K562 (cell line): ENCODE measurements around the gene ABT1. TPM values are rescaled to one million over a fixed set of nuclear protein-coding genes. Genes with fewer than 3 reads are reported as not detected.

Experiments used
- ATAC-seq: fragments of 200-7000 bp; cut with Tn5 transposase; 3 replicates; pipeline ENCODE4 v1.9.1; 2020; ENCODE audit warnings: moderate library complexity
- BruUV-seq: library from RNA; stranded (reverse); fragments of 400-500 nt; replicated peaks from 2 replicates; lab custom pipeline; 2021; lab: Mats Ljungman, UMichigan
- CTCF ChIA-PET: fragments of 300-600 bp; formaldehyde crosslinking; extraction: SDS; loops from one replicate; lab custom pipeline; 2021; ENCODE audit warnings: low intra/inter-chr PET ratio; lab: Yijun Ruan, JAX
- POLR2A ChIA-PET: fragments of 300-600, 350-650 bp; sonication (Branson Sonifier 250); formaldehyde crosslinking; extraction: SDS; loops from one replicate; lab custom pipeline; 2021; ENCODE audit warnings: antibody characterized with exemption, inconsistent platforms; lab: Yijun Ruan, JAX
- DNase-seq, 4 experiments: peaks; one replicate each; pipeline versions ENCODE4 v3.0.0 to v3.0.0-alpha.2; 2011 to 2018; ENCODE audit warnings: low spot score in 3 of 4, mixed read lengths in 3 of 4; ENCODE audit errors: extremely low read depth in 1 of 4
- FAIRE-seq: peaks from 2 replicates; lab custom pipeline; 2011; peaks lifted over from hg19 to GRCh38; lab: Jason Lieb, UNC
- H2AFZ ChIP-seq: 2 replicates; pipeline ENCODE4 v1.6.0; 2011; ENCODE audit warnings: low read depth, low read length, control low read depth, inconsistent platforms
- H3K27ac ChIP-seq: fragments of 200-600 bp; 3 replicates; pipeline ENCODE4 v1.8.0; 2011; ENCODE audit warnings: low read depth, mild to moderate bottlenecking, control low read depth, inconsistent platforms, low read length, moderate library complexity, mixed read lengths; ENCODE audit errors: extremely low read depth
- H3K27me3 ChIP-seq, 2 experiments: fragments of 300-600 bp in 1 of 2; 2 replicates in 1 of 2; 3 replicates in 1 of 2; pipeline versions ENCODE4 v1.6.0 to v1.8.0; 2011; ENCODE audit warnings: inconsistent platforms in 2 of 2, low read length in 2 of 2, mild to moderate bottlenecking in 1 of 2, mixed read lengths in 1 of 2, moderate library complexity in 1 of 2; ENCODE audit not compliant: control insufficient read depth in 2 of 2, insufficient read depth in 2 of 2
- H3K36me3 ChIP-seq: fragments of 300-600 bp; 3 replicates; pipeline ENCODE4 v1.8.0; 2011; ENCODE audit warnings: mild to moderate bottlenecking, low read length, inconsistent platforms; ENCODE audit not compliant: control insufficient read depth, insufficient read depth
- H3K4me1 ChIP-seq, 2 experiments: fragments of 200-600 bp in 1 of 2; replicated peaks in 1 of 2; 2 replicates in 1 of 2; 3 replicates in 1 of 2; pipeline versions ENCODE4 v1.5.1 to v1.8.0; 2011; ENCODE audit warnings: inconsistent platforms in 2 of 2, low read length in 2 of 2, mild to moderate bottlenecking in 1 of 2, mixed read lengths in 1 of 2, moderate library complexity in 1 of 2; ENCODE audit not compliant: control insufficient read depth in 2 of 2, insufficient read depth in 2 of 2
- H3K4me2 ChIP-seq: 2 replicates; pipeline ENCODE4 v1.6.1; 2011; ENCODE audit warnings: low read length, control low read depth, inconsistent platforms, mixed read lengths; ENCODE audit not compliant: insufficient read depth
- H3K4me3 ChIP-seq: fragments of 200-600 bp; sonication (generic), shearing (Covaris generic); 2 replicates; pipeline ENCODE4 v1.5.1; 2016; ENCODE audit warnings: control low read depth, inconsistent platforms
- H3K79me2 ChIP-seq: fragments of 200-600 bp; 3 replicates; pipeline ENCODE4 v1.8.0; 2011; ENCODE audit warnings: low read length, inconsistent platforms; ENCODE audit not compliant: control insufficient read depth, insufficient read depth
- H3K9ac ChIP-seq, 2 experiments: 2 replicates each; pipeline versions ENCODE4 v1.6.0 to v1.6.1; 2011; ENCODE audit warnings: low read depth in 2 of 2, low read length in 2 of 2, control low read depth in 1 of 2, inconsistent platforms in 1 of 2, mild to moderate bottlenecking in 1 of 2, mixed read lengths in 1 of 2; ENCODE audit not compliant: insufficient read depth in 1 of 2
- H3K9me1 ChIP-seq: one replicate; pipeline ENCODE4 v1.6.0; 2011; ENCODE audit warnings: inconsistent platforms, mild to moderate bottlenecking, low read length, moderate library complexity; ENCODE audit not compliant: control insufficient read depth, insufficient read depth
- H3K9me3 ChIP-seq: replicated peaks from 2 replicates; pipeline ENCODE4 v1.5.1; 2011; ENCODE audit warnings: low read depth, low read length, inconsistent platforms; ENCODE audit not compliant: control insufficient read depth, insufficient read depth
- H4K20me1 ChIP-seq: replicated peaks from 2 replicates; pipeline ENCODE4 v1.6.1; 2011; ENCODE audit warnings: low read length, inconsistent platforms, mixed read lengths; ENCODE audit not compliant: control insufficient read depth, insufficient read depth
- CEBPB ChIP-seq: fragments of 450-650 bp; IDR thresholded peaks from 2 replicates; pipeline ENCODE4 v1.6.1; 2016; ENCODE audit warnings: missing genetic modification characterization, missing compliant biosample characterization
- CEBPG ChIP-seq, 3 experiments: fragments of 200-800 bp in 1 of 3; sonication (Bioruptor generic) in 1 of 3; sonication (generic) in 1 of 3; formaldehyde crosslinking in 1 of 3; IDR thresholded peaks in 2 of 3; conservative IDR thresholded peaks in 1 of 3; 2 replicates each; pipeline versions ENCODE4 v1.6.1 to v1.8.0; 2016 to 2022; ENCODE audit warnings: missing compliant biosample characterization in 2 of 3, missing genetic modification characterization in 2 of 3, mild to moderate bottlenecking in 1 of 3, missing genetic modification reagents in 1 of 3
- FOXK2 ChIP-seq, 2 experiments: fragments of 450-650 bp; IDR thresholded peaks in 1 of 2; conservative IDR thresholded peaks in 1 of 2; 2 replicates each; pipeline ENCODE4 v1.6.1; 2016; ENCODE audit warnings: low read depth in 2 of 2, mild to moderate bottlenecking in 1 of 2
- NFIC ChIP-seq: fragments of 450-650 bp; IDR thresholded peaks from 2 replicates; pipeline ENCODE4 v1.6.1; 2017; ENCODE audit warnings: mild to moderate bottlenecking, inconsistent platforms
- PTTG1 ChIP-seq: fragments of 450-650 bp; IDR thresholded peaks from 2 replicates; pipeline ENCODE4 v1.6.1; 2016; ENCODE audit warnings: low read depth, mild to moderate bottlenecking, missing genetic modification characterization, missing compliant biosample characterization
- ZNF175 ChIP-seq: fragments of 200-800 bp; sonication (Bioruptor generic); IDR thresholded peaks from 2 replicates; pipeline ENCODE4 v1.6.1; 2016; ENCODE audit warnings: low read depth, mild to moderate bottlenecking, missing genetic modification characterization, missing compliant biosample characterization
- WGBS: fragments of 100-300 bp; shearing (Covaris generic); methylation state at CpG from one replicate; pipeline ENCODE4 v1.1.6; 2016; ENCODE audit warnings: low coverage, mixed read lengths; ENCODE audit not compliant: insufficient coverage; ENCODE audit errors: missing lambda C conversion rate; 5-methylcytosine and 5-hydroxymethylcytosine counted together
- in situ Hi-C: fragments of 300-500 bp; cut with MboI; formaldehyde crosslinking; loops from 4 replicates; pipeline ENCODE4 v1.15.0; 2018; ENCODE audit warnings: inconsistent platforms, mixed read lengths
- intact Hi-C: fragments of 100-400 bp; cut with micrococcal nuclease; formaldehyde crosslinking; loops from 2 replicates; pipeline ENCODE4 v1.14.2; 2022
- polyA plus RNA-seq, 8 experiments: library from polyadenylated mRNA; depleted of rRNA in 4 of 8; stranded (reverse) in 5 of 8; unstranded in 3 of 8; fragments of >200 nt; fragmentation: Nextera tagmentation in 2 of 8; fragmentation: Illumina TruSeq in 1 of 8; extraction: Ambion mirVana in 2 of 8; extraction: Trizol in 1 of 8; gene quantifications; 2 replicates each; pipeline versions ENCODE4 v1.2.1 to v1.2.3, GENCODE V29; 2011 to 2014; ENCODE audit warnings: inconsistent platforms in 1 of 8, missing spikeins in 1 of 8
- total RNA-seq, 7 experiments: library from RNA; depleted of rRNA in 6 of 7; stranded (reverse); fragments of >200 nt in 6 of 7; fragmentation: Illumina TruSeq in 2 of 7; extraction: Trizol in 2 of 7; gene quantifications; 2 replicates each; pipeline versions ENCODE4 v1.2.1 to v1.2.3, GENCODE V29; 2011 to 2021; ENCODE audit warnings: low replicate concordance in 1 of 7

The ABT1 gene
- total and polyA plus RNA-seq, 9 of the 15 experiments (the other 6 are each of a cell fraction or from before 2014, with no cell fraction given), result 8.8 to 52.7 (median 40.7) TPM

GRCh38 chr6:26627843-26628242 is 31.1 kb downstream of the ABT1 start:
- in situ Hi-C loops (no loop called here), intact Hi-C loops (no loop called here)
- Histone ChIP-seq H3K27ac (no peak overlapping the region), H3K9ac (no peak overlapping the region), H3K4me2 (no peak overlapping the region), H3K9me1 (no peaks in the 10 kb centered on the region), H4K20me1 (no peaks in the 10 kb centered on the region), H3K9me3 (no peaks in the 10 kb centered on the region), H3K27me3 (no peaks in the 10 kb centered on the region), H3K4me1 (no peaks in the 10 kb centered on the region), H3K36me3 (no peaks in the 10 kb centered on the region), H3K79me2 (no peaks in the 10 kb centered on the region), H3K4me3 (no peak overlapping the region), H2AFZ (no peak overlapping the region)
- TF ChIP-seq NFIC (peak; percentile 88), PTTG1 (tag) (no peak)
- ATAC-seq (no peak), DNase-seq (no peak), FAIRE-seq (no peak)
- no TSS peak for BruUV-seq
- ChIA-PET POLR2A (no interaction called here), CTCF (no interaction called here)
- WGBS, result 19% methylated on average over 7 of the region's 7 CpGs

GRCh38 chr6:26629359-26629758 is 32.6 kb downstream of the ABT1 start:
- CTCF ChIA-PET, result no interaction called here
- no peaks in the 10 kb centered on the region for H3K36me3 ChIP-seq
- WGBS, result 0% methylated on average over 1 of the region's 1 CpG
- DNase-seq (no peak), FAIRE-seq (no peak), ATAC-seq (no peak)
- H3K27ac ChIP-seq, result no peak overlapping the region
- H3K9me1 ChIP-seq, result no peaks in the 10 kb centered on the region
- intact Hi-C loops (no loop called here), in situ Hi-C loops (no loop called here)
- no peaks in the 10 kb centered on the region for H3K79me2 ChIP-seq
- no peak for TF ChIP-seq CEBPG (CRISPR knock-in tag; IDR thresholded peaks at IDR 0.05)
- peak; percentile 21 to 69; a peak in 1 of 4 replicates for TF ChIP-seq CEBPG (tag; conservative IDR thresholded peaks at IDR 0.05 in 1 of 2, IDR thresholded peaks at IDR 0.05 in 1 of 2)
- TF ChIP-seq FOXK2 (conservative IDR thresholded peaks at IDR 0.05 in 1 of 2, IDR thresholded peaks at IDR 0.05 in 1 of 2; ENCODE audit: low read depth in 2 of 2), result no peak
- peak; percentile 79 for TF ChIP-seq CEBPB (tag)
- TF ChIP-seq ZNF175, result no peak
- POLR2A ChIA-PET, result no interaction called here
- H3K27me3 ChIP-seq, result no peaks in the 10 kb centered on the region
- H2AFZ ChIP-seq, result no peak overlapping the region
- H3K9me3 ChIP-seq, result no peaks in the 10 kb centered on the region
- no peak overlapping the region for H3K4me3 ChIP-seq
- no peak overlapping the region for H3K4me2 ChIP-seq
- H4K20me1 ChIP-seq, result no peaks in the 10 kb centered on the region
- H3K4me1 ChIP-seq, result no peaks in the 10 kb centered on the region
- no peak overlapping the region for H3K9ac ChIP-seq
- no TSS peak for BruUV-seq
